Esophagus mucosa (tissue), 1 donor: ENCODE data around the gene APBB1IP. TPM values are rescaled to one million over a fixed set of nuclear protein-coding genes. Genes with fewer than 3 reads are reported as not detected.

ENCODE experiments used
- ATAC-seq: fragments of 200-7000 bp; cut with Tn5 transposase; one replicate; pipeline ENCODE4 v1.9.1; 2020
- total RNA-seq: library from RNA; stranded (reverse); gene quantifications from one replicate; pipeline ENCODE4 v1.2.4, GENCODE V29; 2023
- donor health status: DM: yes; HTN: yes; CAD: no.

Gene APBB1IP
- total RNA-seq, 1 donor from 2014 or later = 1.4 TPM

DNA sequence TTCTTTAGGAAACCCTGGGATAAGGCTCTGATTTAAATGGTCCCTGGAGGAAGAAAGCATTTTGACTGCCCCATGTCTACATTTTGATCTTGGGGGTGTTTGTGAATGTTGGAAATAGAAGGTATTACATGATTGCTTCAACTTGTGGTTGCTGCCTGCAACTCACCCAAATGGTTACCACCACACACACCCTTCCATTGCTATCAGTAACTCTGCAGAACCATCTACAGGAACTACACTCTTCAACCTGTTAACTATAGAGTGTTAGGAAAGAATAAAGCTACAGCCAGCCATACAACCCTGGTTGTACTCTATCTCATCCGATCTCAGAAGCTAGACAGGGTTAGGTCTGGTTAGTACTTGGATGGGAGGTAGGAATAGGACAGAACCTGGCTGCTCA, 71.2 kb downstream of the APBB1IP start:
- ATAC-seq = no peak

DNA sequence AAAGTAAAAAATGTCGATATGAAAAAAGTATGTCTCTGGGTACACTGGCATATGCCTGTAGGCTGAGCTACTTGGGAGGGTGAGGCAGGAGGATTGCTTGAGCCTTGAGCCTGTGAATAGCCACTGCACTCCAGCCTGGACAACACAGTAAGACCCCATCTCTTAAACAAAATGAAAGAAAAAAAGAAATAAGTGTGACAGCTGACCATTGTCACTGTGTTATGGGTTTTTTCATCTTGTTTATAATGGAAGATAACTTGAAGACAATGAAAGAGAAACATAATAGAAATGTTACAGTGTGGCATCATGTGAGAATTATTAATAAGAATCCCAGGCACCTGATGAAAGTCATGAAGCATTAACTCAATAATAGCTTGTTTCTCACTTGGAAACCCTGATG, 75.0 kb downstream of the APBB1IP start:
- no peak for ATAC-seq

DNA sequence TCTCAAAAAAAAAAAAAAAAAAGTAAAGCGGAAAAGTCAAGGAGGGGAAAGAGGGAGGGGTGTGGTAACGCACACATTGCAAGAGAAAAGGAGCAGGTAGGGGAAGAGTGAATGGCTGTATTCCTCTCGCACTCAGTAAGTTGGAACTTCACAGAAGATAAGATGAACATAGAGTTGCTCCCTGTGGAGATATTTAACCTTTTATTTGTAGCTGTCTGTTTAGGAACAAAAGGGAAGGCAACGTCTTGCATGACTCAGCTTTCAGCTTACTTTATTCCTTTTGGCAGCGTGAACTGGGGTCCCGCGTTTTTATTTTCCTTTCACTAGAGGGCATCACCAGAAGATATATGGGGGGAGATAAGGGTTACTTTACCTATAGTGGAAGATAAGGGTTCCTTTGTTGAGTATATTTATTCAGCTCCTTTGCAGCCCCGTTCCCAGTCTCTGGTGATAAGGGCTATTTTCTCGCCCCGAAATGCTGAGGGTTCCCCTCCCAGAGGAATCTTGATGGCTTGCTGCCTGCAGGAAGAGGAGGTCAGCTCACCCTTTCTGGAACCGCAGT, 78.5 kb downstream of the APBB1IP start:
- no peak for ATAC-seq

DNA sequence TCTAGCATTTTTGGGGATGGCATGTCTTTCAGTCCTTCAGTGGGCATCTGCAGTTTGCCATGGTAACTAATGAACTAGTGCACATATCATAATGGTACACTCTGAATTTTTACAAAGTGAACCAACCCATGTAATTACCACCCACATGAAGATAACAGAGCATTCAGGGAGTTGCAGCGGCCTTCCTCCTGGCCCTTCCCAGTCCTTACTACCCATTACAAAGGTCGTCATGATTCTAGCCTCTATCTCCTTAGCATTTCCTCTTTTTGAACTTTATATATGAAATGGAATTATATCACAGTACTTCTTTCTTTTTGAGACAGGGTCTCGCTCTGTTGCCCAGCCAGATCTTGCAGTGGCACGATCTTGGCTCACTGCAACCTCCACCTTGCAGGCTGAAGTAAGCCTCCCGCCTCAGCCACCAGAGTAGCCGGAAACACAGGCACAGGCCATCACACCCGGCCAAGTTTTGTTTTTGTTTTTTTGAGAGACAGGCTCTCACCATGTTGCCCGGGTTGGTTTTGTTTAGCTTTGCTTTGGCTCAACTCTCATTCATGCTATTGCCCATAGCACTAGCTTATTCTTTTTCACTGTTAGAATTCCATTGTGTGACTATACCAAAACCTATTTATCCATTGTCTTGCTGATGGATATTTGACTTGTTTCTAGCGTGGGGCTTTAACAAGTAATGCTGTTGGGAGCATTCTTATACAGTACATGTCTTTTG, 79.2 kb downstream of the APBB1IP start:
- no peak for ATAC-seq

DNA sequence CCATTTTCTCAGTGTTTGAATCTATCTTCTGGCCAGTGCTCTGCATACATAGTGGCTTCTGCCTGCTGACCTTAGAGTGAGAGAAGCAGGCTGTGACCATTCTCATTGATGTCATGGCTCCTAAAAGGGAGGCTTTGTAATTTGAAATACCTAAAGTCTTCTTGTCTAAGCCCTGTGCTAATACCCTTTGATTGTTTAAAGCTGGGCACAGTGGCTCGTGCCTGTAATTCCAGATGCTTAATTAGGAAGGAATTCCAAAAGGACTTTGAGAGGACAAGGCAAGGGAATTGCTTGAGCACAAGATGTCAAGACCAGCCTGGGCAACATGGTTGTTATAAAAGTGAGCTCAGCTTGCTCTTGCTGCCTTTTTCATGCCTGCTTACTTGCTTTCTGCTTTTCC, 81.7 kb downstream of the APBB1IP start:
- no peak for ATAC-seq

DNA sequence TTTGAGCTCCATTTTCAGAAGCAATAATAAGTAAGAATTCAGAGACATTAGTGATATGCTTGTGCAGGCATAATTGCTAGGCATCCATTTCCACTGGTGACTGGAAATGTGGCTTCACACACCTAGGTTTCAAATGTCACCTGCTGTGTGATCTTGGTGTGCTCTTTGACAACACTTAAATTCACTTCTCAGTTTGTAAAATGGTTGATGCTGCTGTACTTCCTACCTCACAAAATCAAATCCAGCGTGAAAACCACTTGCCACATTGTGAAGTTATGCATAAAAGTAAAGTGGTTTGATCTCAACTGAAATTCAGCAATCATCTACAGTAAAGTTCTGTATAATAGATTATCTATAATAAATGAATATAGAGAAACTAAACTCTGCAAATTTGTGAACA, 82.4 kb downstream of the APBB1IP start:
- no peak for ATAC-seq

DNA sequence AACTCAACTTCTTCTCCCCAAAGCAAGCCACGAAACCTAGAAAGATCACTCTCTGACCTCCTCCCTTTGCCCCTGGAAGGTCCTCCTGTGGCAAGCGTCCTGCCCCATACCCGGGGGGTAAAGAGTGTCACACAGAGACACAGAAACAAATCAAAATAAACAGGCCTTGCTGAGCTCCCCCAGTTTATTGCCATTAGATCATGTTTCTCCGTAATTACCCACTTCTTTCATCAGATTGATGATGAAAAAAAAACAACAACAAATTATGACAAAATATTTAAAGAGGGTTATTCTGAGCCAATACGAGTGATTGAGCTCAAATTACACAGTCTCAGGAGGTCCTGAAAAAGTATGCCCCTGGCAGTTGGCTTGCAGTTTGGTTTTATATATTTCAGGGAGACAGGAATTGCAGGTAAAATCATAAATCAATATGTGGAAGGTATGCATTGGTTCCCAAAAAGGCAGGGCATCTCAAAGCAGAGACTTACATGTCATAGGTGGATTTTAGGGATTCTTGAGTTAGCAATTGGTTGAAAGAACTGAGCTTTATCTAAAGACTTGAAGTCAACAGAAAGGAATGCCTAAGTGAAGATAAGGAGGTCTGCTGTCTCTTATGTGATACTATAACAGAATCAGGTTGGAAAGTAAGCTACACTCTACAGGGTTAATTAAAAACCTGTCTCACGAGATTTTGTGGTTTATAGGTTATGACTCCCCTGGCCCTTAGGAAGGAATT, 86.2 kb downstream of the APBB1IP start:
- ATAC-seq = no peak

DNA sequence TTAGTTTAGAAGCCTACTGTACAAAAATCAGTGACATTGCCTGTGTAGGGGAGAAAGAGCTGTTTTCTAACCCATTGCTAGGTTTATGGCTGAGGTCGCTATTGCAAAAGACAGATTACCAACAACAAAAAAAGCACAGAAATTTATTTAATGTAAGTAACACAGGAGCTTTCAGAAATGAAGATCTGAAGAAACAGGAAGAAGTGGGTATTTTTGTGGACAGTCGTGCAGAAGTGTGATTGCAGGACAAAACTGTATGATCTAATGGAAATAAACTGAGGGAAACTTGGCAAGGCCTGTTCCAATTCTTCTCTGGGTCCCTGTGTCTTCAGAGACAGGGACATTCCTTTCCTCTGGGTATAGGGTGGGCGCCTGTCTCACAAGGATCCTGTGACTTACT, 87.4 kb downstream of the APBB1IP start:
- no peak for ATAC-seq

DNA sequence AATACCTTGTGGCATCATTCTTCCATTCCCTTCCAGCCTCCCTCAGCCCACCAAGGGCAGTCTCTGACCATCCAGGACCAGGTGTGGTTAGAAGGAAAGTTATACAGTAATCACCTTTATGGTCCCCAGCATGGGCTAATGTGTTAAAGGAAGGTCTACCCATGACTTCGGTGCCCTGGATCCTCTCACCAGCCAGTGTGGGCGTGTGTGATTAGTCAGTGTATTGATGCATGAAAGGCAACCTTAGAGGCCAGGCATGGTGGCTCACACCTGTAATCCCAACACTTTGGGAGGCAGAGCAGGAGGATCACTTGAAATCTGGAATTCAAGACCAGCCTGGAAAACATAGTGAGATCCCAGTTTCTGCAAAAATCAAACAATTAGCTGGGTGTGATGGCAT, 88.9 kb downstream of the APBB1IP start:
- ATAC-seq = no peak

DNA sequence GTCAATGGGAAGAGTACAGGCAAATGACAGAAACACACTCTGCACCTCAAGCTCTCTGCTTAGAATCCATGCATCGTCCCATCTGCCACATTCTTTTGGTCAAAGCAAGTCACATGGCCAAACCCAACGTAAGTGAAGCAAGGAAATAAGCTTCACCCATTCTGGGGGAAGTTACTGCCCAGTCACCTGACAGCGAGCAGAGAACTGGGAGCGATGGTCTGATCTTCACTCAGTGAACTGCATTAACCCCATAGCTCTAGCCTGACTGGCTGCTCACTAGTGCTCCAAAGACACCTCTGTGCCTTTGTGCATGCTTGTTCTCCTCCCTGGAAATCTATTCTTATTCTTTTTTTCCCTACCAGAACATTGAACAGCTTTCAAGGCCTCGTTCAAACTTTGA, 89.9 kb downstream of the APBB1IP start:
- no peak for ATAC-seq

DNA sequence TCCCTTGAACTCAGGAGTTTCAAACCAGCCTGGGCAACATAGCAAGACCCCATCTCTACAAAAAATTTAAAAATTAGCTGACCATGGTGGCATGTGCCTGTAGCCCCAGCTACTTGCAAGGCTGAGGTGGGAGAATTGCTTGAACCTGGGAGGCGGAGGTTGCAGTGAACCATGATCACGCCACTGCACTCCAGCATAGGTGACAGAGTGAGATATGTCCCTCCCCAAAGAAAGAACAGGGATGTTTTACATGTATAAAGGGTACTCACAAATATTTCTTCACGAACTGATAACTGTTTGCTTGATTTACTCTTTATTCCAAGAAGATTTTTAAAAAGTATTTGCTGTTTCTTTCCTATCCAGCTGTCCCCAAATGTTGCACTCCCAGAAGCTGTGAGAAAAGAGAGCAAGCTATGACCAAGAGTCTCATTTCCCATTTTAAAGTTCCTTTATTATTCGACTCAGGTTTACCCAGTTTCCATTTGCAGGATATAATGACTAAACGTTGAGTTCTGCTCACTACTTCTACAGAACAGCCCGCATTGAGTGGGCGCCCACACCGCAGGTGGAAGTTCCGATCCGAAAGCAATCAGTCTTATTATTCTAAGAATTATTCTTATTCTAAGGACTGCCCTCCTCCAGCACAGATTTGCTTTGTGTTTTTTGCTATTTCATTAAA, 90.7 kb downstream of the APBB1IP start:
- ATAC-seq = no peak

DNA sequence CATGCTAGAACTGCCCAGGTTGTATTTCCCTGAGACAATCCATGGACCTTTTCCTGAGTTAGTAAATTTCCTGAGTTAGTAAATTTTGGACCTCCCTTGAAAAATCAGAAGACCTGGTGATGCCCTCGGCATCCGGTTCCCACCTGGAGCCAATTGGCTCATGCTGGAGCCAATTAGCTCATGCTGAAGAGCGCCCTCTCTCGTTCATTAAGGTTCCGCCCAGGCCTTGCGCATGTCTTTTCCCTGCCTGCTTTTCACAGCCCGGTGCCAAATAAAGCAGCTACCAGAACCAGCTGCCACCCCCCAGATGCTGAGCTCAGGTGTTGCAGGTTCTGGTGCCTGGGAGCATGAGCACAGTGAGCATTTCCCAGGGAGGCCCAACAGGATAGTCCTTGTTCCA, 96.2 kb downstream of the APBB1IP start:
- ATAC-seq = no peak

DNA sequence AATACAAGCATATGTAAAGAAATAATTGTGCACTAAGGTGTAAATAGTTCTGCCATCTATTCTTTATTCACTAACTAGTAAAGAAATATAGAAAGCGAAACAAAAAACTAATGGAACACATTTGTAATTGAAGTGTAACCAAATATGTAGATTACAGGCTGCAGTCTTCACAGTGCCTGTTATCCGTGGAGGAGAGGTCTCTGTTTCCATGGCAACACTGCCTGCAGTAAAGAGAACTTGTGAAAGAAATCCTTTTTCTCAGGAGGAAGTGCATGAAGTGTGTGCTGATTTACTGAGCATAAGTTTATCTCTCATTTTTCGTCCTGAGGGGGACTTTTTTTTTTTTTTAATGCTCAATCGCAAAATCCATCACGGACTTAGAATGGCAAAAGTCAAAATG, 102.5 kb downstream of the APBB1IP start:
- no peak for ATAC-seq

DNA sequence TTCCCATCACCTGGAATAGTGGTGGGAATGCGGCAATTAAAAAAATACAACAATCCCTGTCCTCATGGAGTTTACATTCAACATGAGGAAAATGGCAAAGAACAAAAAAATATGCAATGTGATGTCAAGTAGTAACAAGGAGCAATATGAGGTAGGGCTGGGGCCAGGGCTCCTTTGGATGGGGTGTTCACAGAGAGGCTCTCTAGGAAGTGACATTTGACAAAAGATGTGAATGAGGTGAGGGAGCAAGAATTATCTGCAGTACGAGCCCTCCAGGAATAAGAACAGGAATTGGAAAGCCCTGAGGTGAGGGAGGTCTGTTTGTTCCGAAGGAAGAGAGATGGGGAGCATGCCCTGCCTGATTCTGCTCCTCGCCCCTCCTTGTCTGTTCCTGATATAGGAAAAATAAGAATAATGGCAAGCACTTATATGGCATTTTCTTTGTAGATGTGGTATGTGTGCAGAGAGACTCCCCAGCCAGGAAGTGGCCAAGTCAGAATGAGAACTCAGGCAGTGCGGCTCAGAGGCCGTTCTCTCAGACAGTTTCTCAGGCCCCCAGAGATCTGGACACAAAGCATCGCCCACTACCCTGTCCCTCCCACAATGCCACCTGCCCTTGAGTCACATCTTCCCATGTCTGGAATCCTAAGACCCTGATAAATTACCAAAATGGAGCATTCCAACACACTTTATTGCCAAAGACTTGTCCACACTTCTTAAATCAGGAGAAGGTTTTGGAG, 105.6 kb downstream of the APBB1IP start:
- ATAC-seq = no peak

DNA sequence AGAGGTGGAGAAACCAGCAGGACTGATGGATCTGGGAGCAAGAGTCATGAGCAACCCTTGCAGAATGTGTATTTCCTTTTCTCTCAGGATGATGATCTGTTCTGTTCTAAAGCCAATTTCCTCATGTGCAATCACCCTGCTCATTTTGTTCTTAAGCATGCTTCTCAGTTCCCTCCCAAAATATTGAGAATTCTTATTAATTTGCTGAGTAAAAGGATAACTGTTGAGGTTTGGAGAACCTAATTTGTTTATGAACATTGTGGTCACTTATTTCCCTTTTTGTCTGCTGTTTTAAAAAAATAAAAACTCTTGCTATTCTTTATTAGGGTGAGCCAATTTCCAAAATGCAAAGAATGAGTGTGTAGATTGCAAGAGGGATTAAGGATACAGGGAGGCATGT, 106.8 kb downstream of the APBB1IP start:
- ATAC-seq = no peak

DNA sequence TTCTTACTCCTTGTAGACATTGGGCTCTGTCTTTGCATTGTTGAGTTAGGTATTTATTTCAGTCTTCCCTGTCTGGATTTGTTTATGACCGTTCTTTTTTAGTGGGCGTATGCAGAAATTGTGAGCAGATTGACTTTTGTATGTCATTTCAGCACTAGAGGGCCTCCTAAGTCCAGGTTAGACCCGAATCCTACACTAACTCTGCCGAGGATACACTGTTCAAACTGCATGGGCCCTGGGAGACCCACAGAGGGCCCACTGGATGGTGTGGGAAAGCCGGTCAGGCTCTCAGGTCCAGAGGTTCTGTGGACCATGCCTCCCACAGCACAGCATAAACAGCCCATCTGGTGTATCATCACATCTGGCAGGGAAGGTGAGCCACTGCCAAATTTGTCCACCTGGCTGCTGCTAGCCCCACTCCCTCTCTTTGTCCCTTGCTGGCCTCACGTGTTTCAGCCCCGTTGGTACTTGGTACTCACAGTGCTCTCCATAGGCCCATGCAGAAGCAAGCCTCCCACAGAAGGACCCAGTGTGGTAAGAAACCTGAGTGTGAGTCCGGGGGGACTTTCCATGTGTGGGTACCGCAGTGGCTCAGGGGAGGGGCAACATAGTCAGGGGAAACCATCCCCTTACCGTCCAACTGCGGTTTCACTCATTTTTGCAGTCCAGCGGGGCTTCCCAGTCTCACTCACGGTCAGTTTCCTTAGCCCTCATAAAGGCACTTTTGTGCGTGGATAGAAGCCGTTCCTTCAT, 112.8 kb downstream of the APBB1IP start:
- ATAC-seq = no peak

DNA sequence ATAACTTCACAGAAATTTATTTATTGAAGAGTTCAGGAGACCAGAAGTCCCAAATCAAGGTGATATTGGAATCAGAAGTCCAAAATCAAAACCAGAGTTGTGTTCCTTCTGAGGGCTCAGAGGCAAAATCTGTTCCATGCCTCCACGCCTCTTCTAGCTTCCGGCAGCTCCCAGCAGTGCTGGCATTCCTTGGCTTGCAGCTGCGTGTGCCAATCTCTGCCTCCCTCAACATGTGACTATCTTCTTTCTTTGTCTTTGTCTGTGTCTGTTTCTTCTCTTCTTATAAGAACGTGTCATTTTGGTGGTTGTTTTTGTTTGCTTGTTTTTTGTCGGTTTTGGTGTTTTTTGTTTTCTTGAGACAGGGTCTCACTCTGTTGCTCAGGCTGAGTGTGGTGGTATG, 116.1 kb downstream of the APBB1IP start:
- no peak for ATAC-seq

DNA sequence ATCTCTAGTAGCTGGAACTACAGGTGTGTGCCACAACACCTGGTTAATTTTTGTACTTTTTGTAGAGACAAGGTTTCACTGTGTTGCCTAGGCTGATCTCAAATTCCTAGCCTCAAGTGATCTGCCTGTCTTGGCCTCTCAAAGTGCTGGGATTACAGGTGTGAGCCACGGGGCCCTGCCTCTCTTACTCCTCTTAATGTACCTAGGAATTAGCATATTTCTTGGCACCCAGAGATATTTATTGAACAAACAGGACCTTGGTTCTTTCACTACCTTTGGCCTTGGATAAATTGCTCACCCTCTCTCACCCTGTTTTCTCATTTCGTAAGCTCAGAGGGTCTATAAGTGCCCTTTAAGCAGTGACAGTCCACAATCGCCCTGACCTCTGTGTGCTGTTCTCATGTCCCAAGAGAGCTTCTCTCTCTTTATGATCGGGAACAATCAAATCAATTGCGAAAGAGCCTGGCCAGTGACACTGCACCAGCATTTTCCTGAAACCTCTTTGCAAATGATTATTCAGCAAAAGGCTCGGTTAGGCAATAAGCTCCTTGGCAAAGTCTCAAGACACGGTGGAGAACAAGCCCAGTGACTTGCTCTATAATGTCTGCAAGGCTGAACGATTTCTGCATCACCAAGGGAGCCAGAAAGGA, 117.7 kb downstream of the APBB1IP start:
- ATAC-seq = peak; percentile 83

DNA sequence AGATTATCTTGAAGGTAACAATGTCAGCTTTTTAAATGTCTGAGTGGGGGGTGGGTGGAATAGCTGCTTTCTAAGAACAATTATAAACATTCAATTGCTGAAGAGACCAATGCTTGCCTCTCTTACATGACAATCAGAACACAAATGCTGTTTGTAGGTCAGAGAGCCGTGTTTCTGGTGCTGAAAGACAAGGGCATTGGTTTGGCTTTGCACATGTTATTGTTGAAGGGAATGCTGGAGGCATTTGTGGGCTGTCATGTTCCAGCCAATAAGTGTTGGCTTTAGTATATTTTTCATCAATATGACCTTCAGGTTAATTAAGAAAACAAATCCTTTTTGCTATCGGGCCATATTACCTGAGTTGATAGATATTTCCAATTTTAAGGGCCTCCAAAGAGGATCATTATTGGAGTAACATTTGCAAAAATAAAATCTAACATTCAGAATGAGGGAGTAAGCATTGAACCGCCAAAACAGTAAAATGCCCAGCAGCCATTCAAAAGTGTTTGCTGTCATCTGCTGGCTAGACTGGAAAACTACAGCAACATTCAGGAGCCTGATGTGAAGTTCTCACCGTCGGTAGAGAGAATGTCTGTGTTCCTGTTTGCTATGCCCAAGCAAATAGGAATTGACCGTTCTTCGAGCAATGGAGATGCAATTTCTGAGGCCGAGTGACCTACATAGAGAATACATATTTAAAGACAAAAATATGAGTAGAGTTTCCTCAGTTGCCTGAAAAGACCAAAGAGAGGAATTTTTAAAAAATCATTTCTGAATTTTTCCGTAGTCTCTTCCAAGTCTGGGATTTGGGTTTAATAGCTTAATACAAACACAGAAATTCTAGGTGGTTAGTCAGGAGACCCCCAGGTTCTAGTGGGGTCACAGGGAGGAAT, 118.9 kb downstream of the APBB1IP start:
- ATAC-seq = peak; percentile 50

DNA sequence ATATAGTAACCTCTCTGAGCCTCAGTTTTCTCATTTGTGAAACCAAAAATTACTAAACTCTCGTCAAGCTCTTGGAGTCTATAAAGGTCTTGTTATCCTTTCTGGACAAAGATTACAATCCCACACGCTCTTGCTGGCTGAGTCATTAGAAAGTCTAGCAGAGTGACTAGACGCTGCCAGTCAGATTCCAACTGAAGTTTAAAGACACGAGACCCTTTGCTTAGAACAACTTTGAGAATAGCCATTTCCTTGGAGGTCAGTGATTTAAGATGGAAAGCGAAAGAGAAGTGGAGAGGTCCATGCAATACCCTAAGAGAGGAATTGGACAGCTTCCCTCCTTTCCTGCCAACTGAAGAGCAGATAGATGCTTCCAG, 119.5 kb downstream of the APBB1IP start:
- ATAC-seq = no peak
